ENCODE results near the gene ARHGEF17. TPM values are rescaled to one million over a fixed set of nuclear protein-coding genes. Genes with fewer than 3 reads are reported as not detected.

The ARHGEF17 gene
- total and polyA plus RNA-seq, 2 of the 13 experiments (the other 11 are each of a cell fraction or from before 2014, with no cell fraction given): 10.7 to 28.8 TPM

GRCh38 chr11:73331138-73331916, 23.3 kb downstream of the ARHGEF17 start (continued):
- TF ChIP-seq IRF9 (CRISPR knock-in tag; IDR thresholded peaks at IDR 0.05; ENCODE audit: borderline replicate concordance): 0 out of 2 replicates have a peak, but pooled peaks have one; percentile 4
- TF ChIP-seq ATM (IDR thresholded peaks at IDR 0.05; ENCODE audit: borderline replicate concordance): no peak
- no peak for TF ChIP-seq ZNF17 (CRISPR knock-in tag; IDR thresholded peaks at IDR 0.05)
- TF ChIP-seq ZSCAN21 (CRISPR knock-in tag; IDR thresholded peaks at IDR 0.05; ENCODE audit: borderline replicate concordance): peak; percentile 65; the same call in 1 of the 2 replicates
- TF ChIP-seq ARID5B (CRISPR knock-in tag; IDR thresholded peaks at IDR 0.05): peak; percentile 69
- TF ChIP-seq ZNF7 (CRISPR knock-in tag; IDR thresholded peaks at IDR 0.05): no peak
- peak; percentile 54 for TF ChIP-seq ZFP82 (CRISPR knock-in tag; IDR thresholded peaks at IDR 0.05; ENCODE audit: borderline replicate concordance)
- TF ChIP-seq POLR2A (IDR thresholded peaks at IDR 0.05; ENCODE audit: insufficient read depth in 1 of 2, low read depth in 2 of 2, low read length in 2 of 2): 0 out of 4 replicates have a peak, but pooled peaks of 1 of the 2 experiments have one; percentile 6
- TF ChIP-seq ISL2 (CRISPR knock-in tag; IDR thresholded peaks at IDR 0.05): peak; percentile 44; the same call in 1 of the 2 replicates
- no peak for TF ChIP-seq MAFK (conservative IDR thresholded peaks at IDR 0.05 in 1 of 2, IDR thresholded peaks at IDR 0.05 in 1 of 2; ENCODE audit: low read length in 2 of 2)
- TF ChIP-seq ZBTB34 (CRISPR knock-in tag; IDR thresholded peaks at IDR 0.05): peak; percentile 78
- TF ChIP-seq HCFC1 (IDR thresholded peaks at IDR 0.05; ENCODE audit: low read depth, low read length): no peak
- peak; percentile 79 for TF ChIP-seq MEIS2 (CRISPR knock-in tag; IDR thresholded peaks at IDR 0.05)
- TF ChIP-seq NR2C2 (CRISPR knock-in tag; IDR thresholded peaks at IDR 0.05; ENCODE audit: borderline replicate concordance): peak; percentile 60; the same call in 1 of the 2 replicates
- peak; percentile 42; the same call in 1 of the 2 replicates for TF ChIP-seq ZBTB33 (CRISPR knock-in tag; IDR thresholded peaks at IDR 0.05)
- TF ChIP-seq ZNF687 (CRISPR knock-in tag; IDR thresholded peaks at IDR 0.05): peak; percentile 78

Measured in HepG2 (cell line).